IMR-90 (cell line): ENCODE data around the gene R3HDM2. TPM values are rescaled to one million over a fixed set of nuclear protein-coding genes. Genes with fewer than 3 reads are reported as not detected.

Experiments
- ATAC-seq: fragments of 200-7000 bp; cut with Tn5 transposase; 2 replicates; pipeline ENCODE4 v1.9.1; 2020; ENCODE audit warnings: low read depth, mild to moderate bottlenecking, moderate library complexity
- BruUV-seq: library from RNA; stranded (reverse); fragments of 400-500 nt; replicated peaks from 2 replicates; lab custom pipeline; 2021; lab: Mats Ljungman, UMichigan
- CTCF ChIA-PET: fragments of 300-600 bp; formaldehyde crosslinking; extraction: SDS; loops from one replicate; lab custom pipeline; 2021; ENCODE audit warnings: antibody characterized with exemption; lab: Yijun Ruan, JAX
- POLR2A ChIA-PET: fragments of 300-600 bp; sonication (Branson Sonifier 250); formaldehyde crosslinking; loops from one replicate; lab custom pipeline; 2022; ENCODE audit warnings: antibody characterized with exemption; ENCODE audit not compliant: unreplicated experiment; lab: Charles Lee
- DNase-seq: peaks from one replicate; pipeline ENCODE4 v3.0.0; 2013
- H2AFZ ChIP-seq: replicated peaks from 2 replicates; pipeline ENCODE3; 2013; ENCODE audit warnings: low read length, mild to moderate bottlenecking; ENCODE audit not compliant: poor library complexity
- H2AK5ac ChIP-seq: 2 replicates; pipeline ENCODE4 v1.6.1; 2013; ENCODE audit warnings: low read depth, low read length, inconsistent platforms
- H2AK9ac ChIP-seq: replicated peaks from 2 replicates; pipeline ENCODE3; 2013; ENCODE audit warnings: mild to moderate bottlenecking, low read depth, low read length, moderate library complexity; ENCODE audit not compliant: poor library complexity
- H2BK120ac ChIP-seq: 2 replicates; pipeline ENCODE4 v1.6.1; 2013; ENCODE audit warnings: low read depth, low read length, inconsistent platforms
- H2BK15ac ChIP-seq: 3 replicates; pipeline ENCODE4 v1.6.1; 2013; ENCODE audit warnings: low read depth, low read length, inconsistent platforms
- H2BK20ac ChIP-seq: 2 replicates; pipeline ENCODE4 v1.6.1; 2013; ENCODE audit warnings: low read depth, mild to moderate bottlenecking, inconsistent platforms, low read length, moderate library complexity
- H2BK5ac ChIP-seq: 2 replicates; pipeline ENCODE4 v1.6.1; 2013; ENCODE audit warnings: mild to moderate bottlenecking, low read depth, low read length, inconsistent platforms; ENCODE audit not compliant: poor library complexity, severe bottlenecking
- H3K14ac ChIP-seq: replicated peaks from 2 replicates; pipeline ENCODE4 v1.6.1; 2013; ENCODE audit warnings: low read depth, low read length, inconsistent platforms
- H3K18ac ChIP-seq: 2 replicates; pipeline ENCODE4 v1.6.1; 2013; ENCODE audit warnings: low read depth, low read length, control low read depth
- H3K23ac ChIP-seq: 2 replicates; pipeline ENCODE4 v1.6.1; 2013; ENCODE audit warnings: low read depth, low read length, inconsistent platforms
- H3K27ac ChIP-seq: 2 replicates; pipeline ENCODE4 v1.5.1; 2013; ENCODE audit warnings: mild to moderate bottlenecking, control low read depth, low read length; ENCODE audit not compliant: insufficient read depth
- H3K27me3 ChIP-seq: 2 replicates; pipeline ENCODE4 v1.6.1; 2013; ENCODE audit warnings: low read length; ENCODE audit not compliant: control insufficient read depth, insufficient read depth
- H3K36me3 ChIP-seq: 2 replicates; pipeline ENCODE4 v1.6.1; 2013; ENCODE audit warnings: low read length, mixed read lengths; ENCODE audit not compliant: control insufficient read depth, insufficient read depth
- H3K4ac ChIP-seq: 2 replicates; pipeline ENCODE4 v1.6.1; 2013; ENCODE audit warnings: low read depth, low read length, inconsistent platforms
- H3K4me1 ChIP-seq: 2 replicates; pipeline ENCODE4 v1.6.1; 2013; ENCODE audit warnings: low read length, mixed read lengths; ENCODE audit not compliant: control insufficient read depth, insufficient read depth
- H3K4me2 ChIP-seq: 2 replicates; pipeline ENCODE4 v1.6.1; 2013; ENCODE audit warnings: low read depth, mild to moderate bottlenecking, control low read depth, low read length, moderate library complexity
- H3K4me3 ChIP-seq: 2 replicates; pipeline ENCODE4 v1.5.1; 2013; ENCODE audit warnings: low read depth, mild to moderate bottlenecking, control low read depth, low read length, moderate library complexity; ENCODE audit not compliant: insufficient read depth
- H3K56ac ChIP-seq: 2 replicates; pipeline ENCODE4 v1.6.1; 2013; ENCODE audit warnings: low read length, inconsistent platforms; ENCODE audit not compliant: insufficient read depth; ENCODE audit errors: extremely low read depth
- H3K79me1 ChIP-seq, 2 experiments: 2 replicates each; pipeline ENCODE4 v1.6.1; 2013; ENCODE audit warnings: low read length in 2 of 2, inconsistent platforms in 1 of 2, low read depth in 1 of 2
- H3K9ac ChIP-seq: 2 replicates; pipeline ENCODE4 v1.6.1; 2013; ENCODE audit warnings: low read depth, low read length, control low read depth
- H3K9me1 ChIP-seq: 2 replicates; pipeline ENCODE4 v1.6.1; 2013; ENCODE audit warnings: low read length, inconsistent platforms; ENCODE audit not compliant: insufficient read depth
- H3K9me3 ChIP-seq: 2 replicates; pipeline ENCODE4 v1.6.1; 2013; ENCODE audit warnings: low read length; ENCODE audit not compliant: control insufficient read depth, insufficient read depth
- H4K20me1 ChIP-seq: 2 replicates; pipeline ENCODE4 v1.6.1; 2013; ENCODE audit warnings: low read length, inconsistent platforms; ENCODE audit not compliant: insufficient read depth
- H4K5ac ChIP-seq: 2 replicates; pipeline ENCODE4 v1.6.1; 2013; ENCODE audit warnings: mild to moderate bottlenecking, low read depth, low read length, control low read depth
- H4K8ac ChIP-seq, 2 experiments: 2 replicates each; pipeline ENCODE4 v1.6.1; 2013; ENCODE audit warnings: low read depth in 2 of 2, low read length in 2 of 2, control low read depth in 1 of 2, inconsistent platforms in 1 of 2
- H4K91ac ChIP-seq: 2 replicates; pipeline ENCODE4 v1.6.1; 2013; ENCODE audit warnings: low read depth, low read length, inconsistent platforms; ENCODE audit not compliant: insufficient read depth
- BHLHE40 ChIP-seq: fragments of 150-350 bp; IDR thresholded peaks from 2 replicates; pipeline ENCODE4 v1.6.1; 2016; ENCODE audit warnings: mild to moderate bottlenecking, low read depth, low read length
- CEBPB ChIP-seq: IDR thresholded peaks from 2 replicates; pipeline ENCODE4 v1.6.1; 2012; ENCODE audit warnings: low read depth, low read length, improper control_type of control experiment
- ELK1 ChIP-seq: fragments of 150-350 bp; IDR thresholded peaks from 2 replicates; pipeline ENCODE4 v1.6.1; 2016; ENCODE audit warnings: low read depth, mild to moderate bottlenecking, low read length, moderate library complexity, borderline replicate concordance
- FOS ChIP-seq: fragments of 150-350 bp; IDR thresholded peaks from 2 replicates; pipeline ENCODE4 v1.6.1; 2016; ENCODE audit warnings: low read depth, low read length
- MAFK ChIP-seq: IDR thresholded peaks from 2 replicates; pipeline ENCODE4 v1.6.1; 2012; ENCODE audit warnings: low read depth, low read length, improper control_type of control experiment
- MAZ ChIP-seq: IDR thresholded peaks from 2 replicates; pipeline ENCODE4 v1.6.1; 2012; ENCODE audit warnings: low read depth, mild to moderate bottlenecking, low read length, improper control_type of control experiment, moderate library complexity, borderline replicate concordance
- MXI1 ChIP-seq: IDR thresholded peaks from 2 replicates; pipeline ENCODE4 v1.6.1; 2012; ENCODE audit warnings: low read depth, mild to moderate bottlenecking, low read length, moderate library complexity, borderline replicate concordance
- NFE2L2 ChIP-seq: fragments of 150-350 bp; IDR thresholded peaks from 2 replicates; pipeline ENCODE4 v1.6.1; 2016; ENCODE audit warnings: low read depth, mild to moderate bottlenecking, low read length
- POLR2A ChIP-seq: IDR thresholded peaks from 2 replicates; pipeline ENCODE4 v1.6.1; 2012; ENCODE audit warnings: mild to moderate bottlenecking, low read depth, low read length
- RCOR1 ChIP-seq: IDR thresholded peaks from 2 replicates; pipeline ENCODE4 v1.6.1; 2012; ENCODE audit warnings: mild to moderate bottlenecking, low read length, improper control_type of control experiment; ENCODE audit not compliant: insufficient replicate concordance
- RFX5 ChIP-seq: IDR thresholded peaks from 2 replicates; pipeline ENCODE4 v1.8.0; 2012; ENCODE audit warnings: low read depth, mild to moderate bottlenecking, low read length, moderate library complexity
- SMC3 ChIP-seq: fragments of 150-350 bp; IDR thresholded peaks from 2 replicates; pipeline ENCODE4 v1.6.1; 2016; ENCODE audit warnings: low read depth, mild to moderate bottlenecking, antibody characterized with exemption, low read length, moderate library complexity
- USF2 ChIP-seq: fragments of 150-350 bp; IDR thresholded peaks from 2 replicates; pipeline ENCODE4 v1.6.1; 2017; ENCODE audit warnings: mild to moderate bottlenecking, antibody characterized with exemption, low read length, low read depth
- WGBS, 2 experiments: methylation state at CpG; one replicate each; pipeline versions ENCODE4 v1.1.5 to v1.1.7; 2013; ENCODE audit warnings: missing lambda C conversion rate in 2 of 2; ENCODE audit not compliant: insufficient read length in 1 of 2; ENCODE audit errors: extremely low coverage in 2 of 2; 5-methylcytosine and 5-hydroxymethylcytosine counted together
- dilution Hi-C: fragments of 300-500 bp; cut with HindIII; formaldehyde crosslinking; loops from one replicate; pipeline ENCODE4 v1.14.3; 2018; ENCODE audit warnings: low sequenced_read_pairs; ENCODE audit not compliant: unreplicated experiment
- in situ Hi-C: fragments of 300-500 bp; cut with MboI; formaldehyde crosslinking; loops from 3 replicates; pipeline ENCODE4 v1.14.3; 2019; ENCODE audit warnings: low sequenced_read_pairs, inconsistent platforms, mixed read lengths
- intact Hi-C: fragments of 100-400 bp; cut with micrococcal nuclease; formaldehyde crosslinking; loops from 2 replicates; pipeline ENCODE4 v1.10.0; 2022
- polyA plus RNA-seq, 3 experiments: library from polyadenylated mRNA; depleted of rRNA; stranded (reverse); fragments of >200 nt; gene quantifications; 2 replicates each; pipeline ENCODE4 v1.2.3, GENCODE V29; 2012; ENCODE audit warnings: low replicate concordance in 1 of 3
- total RNA-seq: library from RNA; depleted of rRNA; stranded (reverse); fragments of >200 nt; gene quantifications from 2 replicates; pipeline ENCODE4 v1.2.3, GENCODE V29; 2012

Gene R3HDM2
- total and polyA plus RNA-seq, 2 of the 4 experiments (the other 2 are of a cell fraction), result 7.5 to 28.4 TPM

- Histone ChIP-seq H3K14ac (peak overlapping the region; percentile 47; the same call in 1 of the 2 replicates), H3K4me3 (peak overlapping the region; percentile 73), H4K8ac (no peak overlapping the region), H2AK5ac (peak overlapping the region; percentile 81), H3K4ac (no peak overlapping the region; the same call in 1 of the 2 replicates), H2BK20ac (no peak overlapping the region), H2BK120ac (no peak overlapping the region), H3K79me1 (peaks cover 0 to 7% of the 10 kb centered on the region in 2 experiments; a peak in 1 of 4 replicates), H2AFZ (peak overlapping the region; percentile 79), H3K9me3 (no peaks in the 10 kb centered on the region), H4K91ac (no peak overlapping the region), H3K36me3 (peaks cover 17% of the 10 kb centered on the region), H2BK15ac (no peak overlapping the region), H2BK5ac (no peak overlapping the region), H3K23ac (peak overlapping the region; percentile 78), H3K27me3 (peaks cover 69% of the 10 kb centered on the region), H3K9ac (peak overlapping the region; percentile 3; the same call in 1 of the 2 replicates), H3K18ac (no peak overlapping the region), H3K4me1 (peaks cover 7% of the 10 kb centered on the region), H3K4me2 (peak overlapping the region; percentile 79), H3K27ac (no peak overlapping the region; the same call in 1 of the 2 replicates), H4K20me1 (peaks cover 53% of the 10 kb centered on the region), H2AK9ac (peak overlapping the region; percentile 91), H4K5ac (no peak overlapping the region), H3K9me1 (no peaks in the 10 kb centered on the region), H3K56ac (no peak overlapping the region)
- ChIA-PET CTCF (interaction anchor here (1.1 kb wide), 1 partner anchor 22 kb away, joined by 5 read pairs; no protein-coding TSS in a partner anchor), POLR2A (interaction anchor here (1.0 kb wide), 1 partner anchor 12 kb away, joined by 4 read pairs; the partner anchor contains the start of gene SHMT2)
- DNase-seq (no peak), ATAC-seq (peak; percentile 4)
- dilution Hi-C loops, result no loop called here
- in situ Hi-C loops, result no loop called here
- TF ChIP-seq RFX5, result no peak
- TF ChIP-seq FOS, result no peak
- no peak for TF ChIP-seq MAFK
- TF ChIP-seq USF2, result no peak
- no peak for TF ChIP-seq CEBPB
- no peak for TF ChIP-seq POLR2A
- no peak for TF ChIP-seq BHLHE40
- no peak for TF ChIP-seq NFE2L2
- TF ChIP-seq MAZ, result no peak
- TF ChIP-seq RCOR1, result no peak
- TF ChIP-seq MXI1, result no peak
- TF ChIP-seq ELK1, result no peak
- TF ChIP-seq SMC3, result no peak
- WGBS, 2 experiments, result 4% methylated on average over 48 of the region's 63 CpGs; no CpG with 5 or more reads in 1 of the 2 experiments
- BruUV-seq, result no TSS peak
- intact Hi-C loops, result no loop called here
These were observed 213.6 kb downstream of the R3HDM2 start for GRCh38 chr12:57216921-57217879.
